ENCODE data around the gene ETFBKMT. TPM values are rescaled to one million over a fixed set of nuclear protein-coding genes. Genes with fewer than 3 reads are reported as not detected.
"Not testable (repeated sequence)": the region's sequence is repeated elsewhere in the genome, so short reads cannot be mapped to it uniquely, and the experiment has no call there.

Gene ETFBKMT
- total RNA-seq, 1 donor from 2014 or later: 3.7 TPM

DNA sequence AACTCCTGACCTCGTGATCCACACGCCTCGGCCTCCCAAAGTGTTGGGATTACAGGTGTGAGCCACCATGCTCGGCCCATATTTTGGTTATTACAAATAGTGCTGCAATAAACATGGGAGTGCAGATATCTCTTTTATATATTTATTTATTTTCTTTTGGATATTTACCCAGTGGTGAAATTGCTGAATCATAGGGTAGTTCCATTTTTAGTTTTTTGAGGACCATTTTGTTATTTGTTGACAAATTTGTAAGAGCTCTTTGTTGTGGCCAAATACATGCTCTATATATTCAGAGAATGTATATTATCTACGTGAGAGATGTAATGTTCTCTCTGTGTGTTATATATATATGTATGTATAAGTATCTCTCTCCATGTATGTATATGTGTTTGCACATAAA is 53.4 kb downstream of the ETFBKMT start:
- Mint-ChIP-seq H3K4me1 (ENCODE audit: unreplicated experiment) (no peaks in the 10 kb centered on the region), H3K36me3 (ENCODE audit: unreplicated experiment) (peaks cover 10% of the 10 kb centered on the region), H3K9me3 (ENCODE audit: unreplicated experiment) (peaks cover 12% of the 10 kb centered on the region), H3K27me3 (ENCODE audit: unreplicated experiment) (no peaks in the 10 kb centered on the region), H3K4me3 (ENCODE audit: unreplicated experiment) (no peak overlapping the region), H3K27ac (ENCODE audit: unreplicated experiment) (no peak overlapping the region)
- TF ChIP-seq, protein P1, sequence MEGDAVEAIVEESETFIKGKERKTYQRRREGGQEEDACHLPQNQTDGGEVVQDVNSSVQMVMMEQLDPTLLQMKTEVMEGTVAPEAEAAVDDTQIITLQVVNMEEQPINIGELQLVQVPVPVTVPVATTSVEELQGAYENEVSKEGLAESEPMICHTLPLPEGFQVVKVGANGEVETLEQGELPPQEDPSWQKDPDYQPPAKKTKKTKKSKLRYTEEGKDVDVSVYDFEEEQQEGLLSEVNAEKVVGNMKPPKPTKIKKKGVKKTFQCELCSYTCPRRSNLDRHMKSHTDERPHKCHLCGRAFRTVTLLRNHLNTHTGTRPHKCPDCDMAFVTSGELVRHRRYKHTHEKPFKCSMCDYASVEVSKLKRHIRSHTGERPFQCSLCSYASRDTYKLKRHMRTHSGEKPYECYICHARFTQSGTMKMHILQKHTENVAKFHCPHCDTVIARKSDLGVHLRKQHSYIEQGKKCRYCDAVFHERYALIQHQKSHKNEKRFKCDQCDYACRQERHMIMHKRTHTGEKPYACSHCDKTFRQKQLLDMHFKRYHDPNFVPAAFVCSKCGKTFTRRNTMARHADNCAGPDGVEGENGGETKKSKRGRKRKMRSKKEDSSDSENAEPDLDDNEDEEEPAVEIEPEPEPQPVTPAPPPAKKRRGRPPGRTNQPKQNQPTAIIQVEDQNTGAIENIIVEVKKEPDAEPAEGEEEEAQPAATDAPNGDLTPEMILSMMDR (IDR thresholded peaks at IDR 0.05): no peak
- DNase-seq (ENCODE audit: extremely low spot score, unreplicated experiment): no peak

- TF ChIP-seq, protein P1 (IDR thresholded peaks at IDR 0.05): no peak
- no peak overlapping the region for H3K4me3 Mint-ChIP-seq (ENCODE audit: unreplicated experiment)
- no peak overlapping the region for H3K27ac Mint-ChIP-seq (ENCODE audit: unreplicated experiment)
- DNase-seq (ENCODE audit: extremely low spot score, unreplicated experiment): no peak
- peaks cover 10% of the 10 kb centered on the region for H3K9me3 Mint-ChIP-seq (ENCODE audit: unreplicated experiment)
- H3K4me1 Mint-ChIP-seq (ENCODE audit: unreplicated experiment): no peaks in the 10 kb centered on the region
- H3K27me3 Mint-ChIP-seq (ENCODE audit: unreplicated experiment): no peaks in the 10 kb centered on the region
- H3K36me3 Mint-ChIP-seq (ENCODE audit: unreplicated experiment): peaks cover 3% of the 10 kb centered on the region
Observed at GRCh38 chr12:31714406-31715271, 55.2 kb downstream of the ETFBKMT start.

DNA sequence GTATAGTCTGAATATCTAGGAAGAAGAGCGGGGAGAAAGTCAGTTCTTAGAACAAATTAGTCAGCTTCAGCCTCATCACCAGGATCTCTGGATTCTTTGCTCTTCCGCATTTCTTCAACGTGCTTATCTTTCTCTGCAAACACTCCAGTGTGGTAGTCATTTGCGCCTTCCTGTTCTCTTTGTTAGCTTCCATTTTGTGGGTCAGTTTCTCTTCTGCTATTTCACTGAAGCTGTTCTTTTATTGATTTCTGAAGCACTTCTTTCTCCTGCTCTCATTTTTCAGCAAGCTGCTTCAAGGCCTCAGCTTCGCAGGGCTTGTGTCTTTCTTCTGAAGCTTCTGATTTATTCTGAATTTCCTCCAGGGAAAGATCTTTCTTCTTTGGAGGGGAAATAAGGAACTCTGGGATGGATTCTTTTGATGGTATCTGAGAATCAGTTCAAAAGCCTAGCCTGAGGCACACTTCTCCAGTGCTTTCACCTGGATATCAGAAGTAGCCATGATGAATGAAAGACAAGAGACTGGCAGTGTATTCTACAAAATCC is 55.9 kb downstream of the ETFBKMT start:
- no peak for DNase-seq (ENCODE audit: extremely low spot score, unreplicated experiment)
- Mint-ChIP-seq H3K9me3 (ENCODE audit: unreplicated experiment) (peaks cover 10% of the 10 kb centered on the region), H3K4me1 (ENCODE audit: unreplicated experiment) (no peaks in the 10 kb centered on the region), H3K36me3 (ENCODE audit: unreplicated experiment) (peaks cover 3% of the 10 kb centered on the region), H3K4me3 (ENCODE audit: unreplicated experiment) (no peak overlapping the region), H3K27me3 (ENCODE audit: unreplicated experiment) (no peaks in the 10 kb centered on the region), H3K27ac (ENCODE audit: unreplicated experiment) (no peak overlapping the region)
- TF ChIP-seq, protein P1 (IDR thresholded peaks at IDR 0.05): no peak

DNA sequence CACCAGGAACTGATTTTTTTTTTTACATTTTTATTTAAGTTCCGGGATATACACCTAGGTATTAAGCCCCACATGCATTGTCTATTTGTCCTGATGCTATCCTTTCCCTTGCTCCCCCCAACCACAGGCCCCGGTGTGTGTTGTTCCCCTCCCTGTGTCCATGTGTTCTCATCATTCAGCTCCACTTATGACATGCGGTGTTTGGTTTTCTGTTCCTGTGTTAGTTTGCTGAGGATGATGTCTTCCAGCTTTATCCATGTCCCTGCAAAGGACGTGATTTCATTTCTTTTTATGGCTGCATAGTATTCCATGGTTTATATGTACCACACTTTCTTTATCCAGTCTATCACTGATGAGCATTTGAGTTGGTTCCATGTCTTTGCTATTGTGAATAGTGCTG is 57.5 kb downstream of the ETFBKMT start:
- H3K4me1 Mint-ChIP-seq (ENCODE audit: unreplicated experiment); H3K36me3 Mint-ChIP-seq (ENCODE audit: unreplicated experiment); H3K4me3 Mint-ChIP-seq (ENCODE audit: unreplicated experiment); H3K9me3 Mint-ChIP-seq (ENCODE audit: unreplicated experiment); H3K27me3 Mint-ChIP-seq (ENCODE audit: unreplicated experiment); H3K27ac Mint-ChIP-seq (ENCODE audit: unreplicated experiment); DNase-seq (ENCODE audit: extremely low spot score, unreplicated experiment): not testable (repeated sequence)

DNA sequence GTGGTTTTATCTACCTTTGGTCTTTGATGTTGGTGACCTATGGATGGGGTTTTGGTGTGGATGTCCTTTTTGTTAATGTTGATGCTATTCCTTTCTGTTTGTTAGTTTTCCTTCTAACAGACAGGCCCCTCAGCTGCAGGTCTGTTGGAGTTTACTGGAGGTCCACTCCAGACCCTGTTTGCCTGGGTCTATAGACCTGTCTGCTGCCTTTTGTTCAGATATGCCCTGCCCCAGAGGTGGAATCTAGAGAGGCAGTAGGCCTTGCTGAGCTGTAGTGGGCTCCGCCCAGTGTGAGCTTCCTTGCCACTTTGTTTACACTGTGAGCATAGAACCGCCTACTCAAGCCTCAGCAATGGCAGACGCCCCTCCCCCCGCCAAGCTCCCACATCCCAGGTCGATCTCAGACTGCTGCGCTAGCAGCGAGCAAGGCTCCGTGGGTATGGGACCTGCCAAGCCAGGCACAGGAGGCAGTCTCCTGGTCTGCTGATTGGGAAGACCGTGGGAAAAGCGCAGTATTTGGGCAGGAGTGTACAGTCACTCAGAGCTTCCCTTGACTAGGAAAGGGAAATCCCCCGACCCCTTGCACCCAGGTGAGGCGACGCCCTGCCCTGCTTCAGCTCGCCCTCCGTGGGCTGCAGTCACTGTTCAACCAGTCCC is 59.2 kb downstream of the ETFBKMT start:
- DNase-seq (ENCODE audit: extremely low spot score, unreplicated experiment); H3K9me3 Mint-ChIP-seq (ENCODE audit: unreplicated experiment); H3K36me3 Mint-ChIP-seq (ENCODE audit: unreplicated experiment); H3K4me3 Mint-ChIP-seq (ENCODE audit: unreplicated experiment); H3K4me1 Mint-ChIP-seq (ENCODE audit: unreplicated experiment); H3K27ac Mint-ChIP-seq (ENCODE audit: unreplicated experiment); H3K27me3 Mint-ChIP-seq (ENCODE audit: unreplicated experiment): not testable (repeated sequence)

DNA sequence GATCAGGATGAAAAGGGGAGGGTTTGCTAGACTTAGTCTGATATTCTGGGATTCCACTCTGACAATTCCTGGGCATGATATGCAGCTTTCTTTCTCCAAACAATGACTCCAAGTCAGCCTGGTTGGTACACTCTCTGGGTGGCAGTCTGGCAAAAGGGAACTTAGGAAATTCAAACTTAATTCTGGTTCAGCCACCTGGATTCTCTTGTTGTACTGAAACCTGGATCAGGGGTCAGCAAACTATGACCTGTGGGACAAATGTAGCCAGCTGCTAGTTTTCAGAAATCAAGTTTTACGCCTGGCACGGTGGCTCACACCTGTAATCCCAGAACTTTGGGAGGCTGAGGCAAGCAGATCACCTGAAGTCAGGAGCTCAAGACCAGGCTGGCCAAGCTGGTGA is 63.1 kb downstream of the ETFBKMT start:
- Mint-ChIP-seq H3K4me1 (ENCODE audit: unreplicated experiment) (no peaks in the 10 kb centered on the region), H3K4me3 (ENCODE audit: unreplicated experiment) (no peak overlapping the region), H3K27ac (ENCODE audit: unreplicated experiment) (no peak overlapping the region), H3K27me3 (ENCODE audit: unreplicated experiment) (no peaks in the 10 kb centered on the region), H3K9me3 (ENCODE audit: unreplicated experiment) (peaks cover 5% of the 10 kb centered on the region), H3K36me3 (ENCODE audit: unreplicated experiment) (peaks cover 3% of the 10 kb centered on the region)
- no peak for DNase-seq (ENCODE audit: extremely low spot score, unreplicated experiment)
- TF ChIP-seq, protein P1 (IDR thresholded peaks at IDR 0.05): no peak

Measured in osteocyte (in vitro differentiated cells).